GM21529 (cell line): ENCODE measurements around the gene SIGMAR1.
"Not testable (repeated sequence)": the region's sequence is repeated elsewhere in the genome, so short reads cannot be mapped to it uniquely, and the experiment has no call there.

Experiments
- ATAC-seq: cut with Tn5 transposase; IDR thresholded peaks from one replicate; pipeline ENCODE4 v1.9.1; 2021; ENCODE audit not compliant: unreplicated experiment

SIGMAR1 gene

GRCh38 chr9:34655394-34655793 is 17.8 kb upstream of the SIGMAR1 start:
- ATAC-seq: no peak

GRCh38 chr9:34654323-34655051 is 16.9 kb upstream of the SIGMAR1 start:
- no peak for ATAC-seq

- no peak for ATAC-seq
Measured at GRCh38 chr9:34653151-34654072, 15.8 kb upstream of the SIGMAR1 start.

- no peak for ATAC-seq
Measured at GRCh38 chr9:34652602-34653000, 15.0 kb upstream of the SIGMAR1 start.

GRCh38 chr9:34651876-34652601 is 14.5 kb upstream of the SIGMAR1 start, which contains the start of gene IL11RA:
Gene IL11RA, plus strand, starts transcription at chr9:34652185. Its CDS starts 3,033 bp downstream, at chr9:34655218.
- no peak for ATAC-seq

GRCh38 chr9:34651321-34651720 is 13.7 kb upstream of the SIGMAR1 start:
- no peak for ATAC-seq

- no peak for ATAC-seq
Measured at GRCh38 chr9:34650816-34651215, 13.2 kb upstream of the SIGMAR1 start.

- no peak for ATAC-seq
Measured at GRCh38 chr9:34648673-34649072, 11.1 kb upstream of the SIGMAR1 start.

- no peak for ATAC-seq
Measured at GRCh38 chr9:34647651-34648050, 10.1 kb upstream of the SIGMAR1 start.

GRCh38 chr9:34647084-34647403 is 9.5 kb upstream of the SIGMAR1 start:
- ATAC-seq: peak; percentile 16

GRCh38 chr9:34646211-34647083 is 8.9 kb upstream of the SIGMAR1 start, which contains the start of gene GALT:
Gene GALT, plus strand, starts transcription at chr9:34646675. Its CDS starts 30 bp downstream, at chr9:34646705.
- ATAC-seq: peak; percentile 82

- ATAC-seq: no peak
Measured at GRCh38 chr9:34644766-34645314, 7.3 kb upstream of the SIGMAR1 start.

GRCh38 chr9:34642679-34643078 is 5.1 kb upstream of the SIGMAR1 start:
- no peak for ATAC-seq

- not testable (repeated sequence) for ATAC-seq
Measured at GRCh38 chr9:34639322-34639721, 1.7 kb upstream of the SIGMAR1 start.

- no peak for ATAC-seq
Measured at GRCh38 chr9:34638138-34638445, 505 bp upstream of the SIGMAR1 start.

GRCh38 chr9:34636791-34637355 is 714 bp downstream of the SIGMAR1 start:
- peak; percentile 20 for ATAC-seq

- no peak for ATAC-seq
Measured at GRCh38 chr9:34635556-34635955, 2.0 kb downstream of the SIGMAR1 start.

GRCh38 chr9:34634551-34635248 is 2.9 kb downstream of the SIGMAR1 start:
- no peak for ATAC-seq

- peak; percentile 40 for ATAC-seq
Measured at GRCh38 chr9:34633851-34634550, 3.6 kb downstream of the SIGMAR1 start.
